ENCODE results near the gene N4BP2L1. TPM values are rescaled to one million over a fixed set of nuclear protein-coding genes. Genes with fewer than 3 reads are reported as not detected.
A peak's percentile ranks its signal among the peaks of the same experiment; 100 is the strongest.

N4BP2L1 gene
- total and polyA plus RNA-seq, 2 of the 8 experiments (the other 6 are each of a cell fraction or from before 2014, with no cell fraction given), result 1.3 to 3.1 TPM

DNA sequence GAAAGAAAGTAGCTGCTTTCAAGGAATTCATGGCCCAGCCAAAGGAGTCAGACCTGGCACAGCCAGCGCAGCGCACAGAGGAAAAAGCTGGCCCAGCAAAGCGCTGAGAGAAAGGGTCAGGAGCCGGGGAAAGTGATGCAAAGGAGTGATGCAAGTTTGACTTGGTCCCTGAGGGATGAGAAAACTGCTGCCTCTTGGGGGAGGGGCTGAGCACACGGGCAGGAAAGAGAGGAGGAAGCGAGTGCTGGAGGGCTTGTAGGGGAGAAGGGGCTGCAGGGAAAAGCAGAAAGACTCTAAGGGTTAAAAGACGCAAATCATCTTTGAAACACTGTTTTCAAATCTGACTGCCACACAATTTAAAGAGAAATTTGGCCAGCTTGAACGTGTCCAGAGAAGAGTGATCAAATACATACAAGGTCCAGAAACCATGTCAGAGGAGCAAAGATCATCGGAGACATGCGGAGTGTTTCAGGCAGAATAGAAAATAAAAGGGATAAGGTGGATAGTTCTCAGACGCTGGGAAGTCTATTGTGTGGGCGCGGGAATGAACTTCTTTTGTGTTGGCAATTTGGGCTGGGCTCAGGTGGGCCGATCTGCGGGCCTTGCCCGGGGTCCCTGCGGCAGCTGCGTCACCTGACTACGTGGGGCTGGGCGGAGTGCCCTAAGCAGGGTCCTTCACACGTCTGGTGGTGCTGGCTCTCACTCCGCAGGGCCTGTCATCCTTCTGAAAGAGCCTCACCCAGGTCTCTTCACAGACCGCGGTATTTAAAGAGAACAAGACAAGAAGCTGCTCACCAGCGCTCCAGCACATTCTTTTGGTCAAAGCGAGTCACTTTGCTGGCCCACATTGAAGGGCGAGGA is 18.1 kb downstream of the N4BP2L1 start:
- Histone ChIP-seq H3K36me3 (ENCODE audit: control insufficient read depth in 2 of 4, insufficient read depth in 4 of 4, low read length in 3 of 4) (no peaks in the 10 kb centered on the region), H3K4me1 (replicated peaks in 1 of 4; ENCODE audit: control insufficient read depth in 3 of 4, insufficient read depth in 4 of 4, low read length in 3 of 4) (peaks cover 0 to 7% (median 5%) of the 10 kb centered on the region in 4 experiments; a peak in 5 of 7 replicates), H3K23me2 (ENCODE audit: low read depth, low read length) (peaks cover 9% of the 10 kb centered on the region), H3K9me3 (ENCODE audit: insufficient read depth in 2 of 2, low read depth in 1 of 2, low read length in 1 of 2) (no peaks in the 10 kb centered on the region), H4K91ac (replicated peaks; ENCODE audit: insufficient read length, low read length) (no peak overlapping the region), H3K9ac (replicated peaks in 1 of 4; ENCODE audit: extremely low read depth in 1 of 4, low read depth in 3 of 4, low read length in 3 of 4) (peak overlapping the region in 2 of 4 experiments; percentile 1 to 67; a peak in 4 of 7 replicates), H2BK120ac (replicated peaks; ENCODE audit: low read depth, low read length) (no peak overlapping the region), H3K14ac (ENCODE audit: insufficient read length) (no peak overlapping the region), H3K18ac (ENCODE audit: extremely low read depth, low read length) (no peak overlapping the region; the same call in none of the 2 replicates), H2BK12ac (ENCODE audit: low read depth, low read length) (peak overlapping the region; percentile 22; the same call in 1 of the 2 replicates), H3K23ac (ENCODE audit: insufficient read length) (no peak overlapping the region), H4K20me1 (replicated peaks in 1 of 2; ENCODE audit: control insufficient read depth in 1 of 2, insufficient read depth in 2 of 2, low read length in 2 of 2) (no peaks in the 10 kb centered on the region), H2AFZ (ENCODE audit: low read length) (peak overlapping the region; percentile 47; the same call in 1 of the 2 replicates), H2BK15ac (ENCODE audit: low read length) (0 out of 2 replicates have a peak overlapping the region, but pooled peaks have one; percentile 81), H3K4me3 (ENCODE audit: extremely low read depth in 1 of 4, insufficient read depth in 2 of 4, low read depth in 3 of 4, low read length in 4 of 4) (peak overlapping the region; percentile 51 to 70 (median 59)), H3K56ac (replicated peaks; ENCODE audit: insufficient read length, low read depth, low read length) (no peak overlapping the region), H4K5ac (ENCODE audit: insufficient read length, low read depth, low read length) (no peak overlapping the region), H3K27ac (ENCODE audit: low read depth, low read length) (no peak overlapping the region), H3K4ac (replicated peaks; ENCODE audit: insufficient read length, low read depth, low read length) (no peak overlapping the region), H2BK20ac (ENCODE audit: low read length) (peak overlapping the region; percentile 80; the same call in 1 of the 2 replicates), H3K79me1 (ENCODE audit: low read depth, low read length) (no peaks in the 10 kb centered on the region), H2BK5ac (ENCODE audit: low read depth, low read length) (no peak overlapping the region), H4K8ac (ENCODE audit: extremely low read depth, insufficient read depth, low read length) (no peak overlapping the region), H3K27me3 (replicated peaks in 1 of 4; ENCODE audit: control insufficient read depth in 3 of 4, extremely low read depth in 1 of 4, insufficient read depth in 3 of 4, low read length in 3 of 4) (peaks cover 0 to 3% (median 0%) of the 10 kb centered on the region in 4 experiments; a peak in 6 of 7 replicates), H3K79me2 (ENCODE audit: control insufficient read depth in 1 of 2, insufficient read depth in 2 of 2, low read length in 2 of 2) (no peaks in the 10 kb centered on the region), H3K4me2 (ENCODE audit: insufficient read depth in 1 of 2, low read depth in 2 of 2, low read length in 2 of 2) (peak overlapping the region; percentile 65 to 89), H2AK5ac (ENCODE audit: low read depth, low read length) (no peak overlapping the region)
- ChIA-PET CTCF (ENCODE audit: partially characterized antibody) (interaction anchor here (0.6 to 2.1 kb wide), 4 partner anchors 19 to 470 kb away, joined by 3 to 8 read pairs (median 5); no protein-coding TSS in a partner anchor), POLR2A (ENCODE audit: partially characterized antibody) (interaction anchor here (0.5 to 2.7 kb wide), 10 partner anchors 9 to 128 kb away, joined by 3 to 15 read pairs (median 4); partner anchors contain the start of genes BRCA2, N4BP2L1 and ZAR1L)
- DNase-seq (ENCODE audit: low read depth in 1 of 2, low spot score in 2 of 2) (peak in 1 of 2 experiments; percentile 69), FAIRE-seq (peak; percentile 85)
- WGBS, 2 experiments (ENCODE audit: extremely low coverage in 1 of 2, insufficient coverage in 1 of 2, insufficient read length in 1 of 2, insufficient replicate concordance in 2 of 2, low coverage in 1 of 2, low lambda C conversion rate in 2 of 2, missing lambda C conversion rate in 1 of 2), result 8% methylated on average over 27 of the region's 27 CpGs; no CpG with 5 or more reads in 1 of the 2 experiments
- no peak for TF ChIP-seq NANOG (IDR thresholded peaks at IDR 0.05; ENCODE audit: insufficient read depth, low read depth, low read length, poor library complexity, severe bottlenecking)
- peak; percentile 51 for TF ChIP-seq CTBP2 (IDR thresholded peaks at IDR 0.05; ENCODE audit: borderline replicate concordance, insufficient read depth, insufficient read length, low read length)
- TF ChIP-seq RBBP5 (IDR thresholded peaks at IDR 0.05; ENCODE audit: borderline replicate concordance, low read depth, low read length), result peak; percentile 81; the same call in 1 of the 2 replicates
- peak; percentile 37 to 44; a peak in 2 of 4 replicates for TF ChIP-seq SIN3A (conservative IDR thresholded peaks at IDR 0.05 in 1 of 2, IDR thresholded peaks at IDR 0.05 in 1 of 2; ENCODE audit: low read depth in 1 of 2, low read length in 2 of 2)
- peak; percentile 54; the same call in 1 of the 2 replicates for TF ChIP-seq TBP (IDR thresholded peaks at IDR 0.05; ENCODE audit: low read depth, low read length)
- peak in 1 of 2 experiments; percentile 71; a peak in 2 of 3 replicates for TF ChIP-seq POLR2A (IDR thresholded peaks at IDR 0.05; ENCODE audit: control extremely low read depth in 1 of 2, low read depth in 2 of 2, low read length in 2 of 2)
- TF ChIP-seq ASH2L (IDR thresholded peaks at IDR 0.05; ENCODE audit: low read length), result peak; percentile 93
- TF ChIP-seq, protein P1, sequence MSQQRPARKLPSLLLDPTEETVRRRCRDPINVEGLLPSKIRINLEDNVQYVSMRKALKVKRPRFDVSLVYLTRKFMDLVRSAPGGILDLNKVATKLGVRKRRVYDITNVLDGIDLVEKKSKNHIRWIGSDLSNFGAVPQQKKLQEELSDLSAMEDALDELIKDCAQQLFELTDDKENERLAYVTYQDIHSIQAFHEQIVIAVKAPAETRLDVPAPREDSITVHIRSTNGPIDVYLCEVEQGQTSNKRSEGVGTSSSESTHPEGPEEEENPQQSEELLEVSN (IDR thresholded peaks at IDR 0.05), result no peak; the same call in 1 of the 2 replicates

All from H1 (cell line).